Posterior cingulate gyrus (tissue), 11 donors: ENCODE measurements around the gene ARL6.
"Not testable (repeated sequence)": the region's sequence is repeated elsewhere in the genome, so short reads cannot be mapped to it uniquely, and the experiment has no call there.

ENCODE experiments used
- DNase-seq, 10 donors: peaks; one replicate each; pipeline versions ENCODE4 v3.0.0 to v3.0.0-alpha.2; 2020 to 2021; ENCODE audit warnings: mixed read lengths in 3 of 10
- intact Hi-C: fragments of 100-400 bp; cut with DNase I; formaldehyde crosslinking; loops from one replicate; pipeline ENCODE4 v1.15.1; 2023

ARL6 gene

GRCh38 chr3:97820780-97821179 is 56.2 kb downstream of the ARL6 start:
- intact Hi-C loops = loop anchor here (5.0 kb wide), 1 partner anchor 152 kb away; the partner anchor contains the start of gene RIOX2

GRCh38 chr3:97821287-97821773 is 56.8 kb downstream of the ARL6 start:
- intact Hi-C loops = loop anchor here (5.0 kb wide), 1 partner anchor 151 kb away; the partner anchor contains the start of gene RIOX2

More at GRCh38 chr3:97820780-97821179, 56.2 kb downstream of the ARL6 start:
- no peak for DNase-seq

GRCh38 chr3:97821774-97822358 is 57.3 kb downstream of the ARL6 start, which contains the start of gene CRYBG3:
Gene CRYBG3, plus strand, starts transcription at chr3:97822011. Its CDS starts 196 bp downstream, at chr3:97822207.
- intact Hi-C loops = loop anchor here (5.0 kb wide), 1 partner anchor 150 kb away; the partner anchor contains the start of gene RIOX2
- peak; percentile 60 to 97 (median 77) for DNase-seq

More at GRCh38 chr3:97821287-97821773, 56.8 kb downstream of the ARL6 start:
- DNase-seq = peak; percentile 14 to 91 (median 40)

- DNase-seq = peak; percentile 10 to 92 (median 42)
- intact Hi-C loops = loop anchor here (5.0 kb wide), 1 partner anchor 150 kb away; the partner anchor contains the start of gene RIOX2
Observed at GRCh38 chr3:97822359-97822775, 57.8 kb downstream of the ARL6 start.

- intact Hi-C loops = loop anchor here (5.0 kb wide), 1 partner anchor 149 kb away; the partner anchor contains the start of gene RIOX2
- DNase-seq = peak in 2 of 10 donors; percentile 26 to 61
Observed at GRCh38 chr3:97823046-97824004, 58.8 kb downstream of the ARL6 start.

GRCh38 chr3:97825101-97825500 is 60.5 kb downstream of the ARL6 start:
- intact Hi-C loops = no loop called here
- no peak for DNase-seq

- intact Hi-C loops = no loop called here
- peak in 3 of 10 donors; percentile 31 to 66 (median 48) for DNase-seq
Observed at GRCh38 chr3:97827741-97828471, 63.3 kb downstream of the ARL6 start.

- intact Hi-C loops = no loop called here
Observed at GRCh38 chr3:97829198-97829597, 64.6 kb downstream of the ARL6 start.

GRCh38 chr3:97830638-97831037 is 66.1 kb downstream of the ARL6 start:
- no peak for DNase-seq
- intact Hi-C loops = no loop called here

More at GRCh38 chr3:97829198-97829597, 64.6 kb downstream of the ARL6 start:
- DNase-seq = no peak

GRCh38 chr3:97831140-97831539 is 66.6 kb downstream of the ARL6 start:
- intact Hi-C loops = no loop called here

GRCh38 chr3:97833184-97833583 is 68.6 kb downstream of the ARL6 start:
- DNase-seq, intact Hi-C loops: not testable (repeated sequence)

More at GRCh38 chr3:97831140-97831539, 66.6 kb downstream of the ARL6 start:
- no peak for DNase-seq

- DNase-seq = no peak
- intact Hi-C loops = no loop called here
Observed at GRCh38 chr3:97835761-97836160, 71.2 kb downstream of the ARL6 start.

- intact Hi-C loops = no loop called here
- DNase-seq = no peak
Observed at GRCh38 chr3:97838393-97838792, 73.8 kb downstream of the ARL6 start.

- intact Hi-C loops = no loop called here
- DNase-seq = no peak
Observed at GRCh38 chr3:97839944-97840343, 75.4 kb downstream of the ARL6 start.

- DNase-seq = no peak
- intact Hi-C loops = no loop called here
Observed at GRCh38 chr3:97841304-97841703, 76.7 kb downstream of the ARL6 start.

- intact Hi-C loops = no loop called here
- DNase-seq = no peak
Observed at GRCh38 chr3:97841956-97842355, 77.4 kb downstream of the ARL6 start.

GRCh38 chr3:97848779-97849178 is 84.2 kb downstream of the ARL6 start:
- DNase-seq = no peak
- intact Hi-C loops = no loop called here
